Endothelial cell of umbilical vein (primary cell): Measurements from ENCODE around the gene HMG20A. TPM values are rescaled to one million over a fixed set of nuclear protein-coding genes. Genes with fewer than 3 reads are reported as not detected.

Source experiments
- BruUV-seq: library from RNA; stranded (reverse); fragments of 400-500 nt; replicated peaks from 2 replicates; lab custom pipeline; 2021; lab: Mats Ljungman, UMichigan
- CTCF ChIA-PET: fragments of 300-600, 350-600 bp; sonication (Branson Sonifier 250); formaldehyde crosslinking; loops from one replicate; lab custom pipeline; 2021; ENCODE audit warnings: antibody characterized with exemption, inconsistent platforms; lab: Charles Lee
- POLR2A ChIA-PET: fragments of 300-600, 350-600 bp; sonication (Branson Sonifier 250); formaldehyde crosslinking; loops from one replicate; lab custom pipeline; 2021; ENCODE audit warnings: antibody characterized with exemption, inconsistent platforms; lab: Charles Lee
- DNase-seq: peaks from one replicate; pipeline ENCODE4 v3.0.0-alpha.2; 2011; ENCODE audit warnings: low read depth, low spot score
- FAIRE-seq: peaks from 2 replicates; lab custom pipeline; 2011; peaks lifted over from hg19 to GRCh38; lab: Jason Lieb, UNC
- H2AFZ ChIP-seq: 2 replicates; pipeline ENCODE4 v1.6.0; 2012; ENCODE audit warnings: low read depth, low read length, control low read depth, inconsistent platforms
- H3K27ac ChIP-seq: 2 replicates; pipeline ENCODE4 v1.5.1; 2011; ENCODE audit warnings: low read depth, mild to moderate bottlenecking, control low read depth, low read length, moderate library complexity; ENCODE audit not compliant: insufficient read depth
- H3K27me3 ChIP-seq, 2 experiments: 2 replicates each; pipeline versions ENCODE4 v1.6.0 to v1.6.1; 2011; ENCODE audit warnings: low read length in 2 of 2, mixed read lengths in 1 of 2; ENCODE audit not compliant: control insufficient read depth in 2 of 2, insufficient read depth in 2 of 2
- H3K36me3 ChIP-seq, 2 experiments: 2 replicates in 1 of 2; 3 replicates in 1 of 2; pipeline ENCODE4 v1.5.1; 2011; ENCODE audit warnings: low read length in 2 of 2, mild to moderate bottlenecking in 1 of 2, moderate library complexity in 1 of 2; ENCODE audit not compliant: control insufficient read depth in 2 of 2, insufficient read depth in 2 of 2; ENCODE audit errors: extremely low read depth in 1 of 2
- H3K4me1 ChIP-seq: 3 replicates; pipeline ENCODE4 v1.5.1; 2011; ENCODE audit warnings: mild to moderate bottlenecking, low read length; ENCODE audit not compliant: control insufficient read depth, insufficient read depth; ENCODE audit errors: extremely low read depth
- H3K4me2 ChIP-seq: 2 replicates; pipeline ENCODE4 v1.6.1; 2011; ENCODE audit warnings: low read length, control low read depth, mixed read lengths; ENCODE audit not compliant: insufficient read depth
- H3K4me3 ChIP-seq, 3 experiments: fragments of 200-600 bp in 1 of 3; sonication (generic), shearing (Covaris generic) in 1 of 3; replicated peaks in 1 of 3; 2 replicates each; pipeline ENCODE4 v1.5.1; 2011 to 2016; ENCODE audit warnings: control low read depth in 3 of 3, low read length in 3 of 3, mild to moderate bottlenecking in 2 of 3, inconsistent platforms in 1 of 3, low read depth in 1 of 3, moderate library complexity in 1 of 3; ENCODE audit not compliant: insufficient read depth in 1 of 3
- H3K79me2 ChIP-seq: 2 replicates; pipeline ENCODE4 v1.6.0; 2012; ENCODE audit warnings: low read length, inconsistent platforms; ENCODE audit not compliant: control insufficient read depth, insufficient read depth
- H3K9ac ChIP-seq: replicated peaks from 2 replicates; pipeline ENCODE3; 2011; ENCODE audit warnings: low read length, control low read depth; ENCODE audit not compliant: insufficient read depth; ENCODE audit errors: extremely low read depth
- H3K9me1 ChIP-seq: replicated peaks from 3 replicates; pipeline ENCODE4 v1.6.0; 2011; ENCODE audit warnings: mild to moderate bottlenecking, low read length; ENCODE audit not compliant: control insufficient read depth, insufficient read depth; ENCODE audit errors: extremely low read depth
- H3K9me3 ChIP-seq: replicated peaks from 2 replicates; pipeline ENCODE4 v1.5.1; 2012; ENCODE audit warnings: low read length, inconsistent platforms; ENCODE audit not compliant: control insufficient read depth, insufficient read depth
- H4K20me1 ChIP-seq: replicated peaks from 2 replicates; pipeline ENCODE3; 2011; ENCODE audit warnings: mild to moderate bottlenecking, low read length; ENCODE audit not compliant: control insufficient read depth, insufficient read depth; ENCODE audit errors: extremely low read depth
- EZH2 ChIP-seq: IDR thresholded peaks from 2 replicates; pipeline ENCODE4 v1.6.1; 2012; ENCODE audit warnings: borderline replicate concordance, low read depth, mild to moderate bottlenecking, moderate library complexity, low read length, inconsistent platforms; ENCODE audit not compliant: severe bottlenecking
- FOS ChIP-seq: IDR thresholded peaks from 2 replicates; pipeline ENCODE4 v1.6.1; 2011; ENCODE audit warnings: mild to moderate bottlenecking, low read length, moderate library complexity, borderline replicate concordance; ENCODE audit not compliant: insufficient read depth
- JUN ChIP-seq: IDR thresholded peaks from 2 replicates; pipeline ENCODE4 v1.6.1; 2011; ENCODE audit warnings: borderline replicate concordance, low read depth; ENCODE audit not compliant: insufficient read length, insufficient read depth
- MAX ChIP-seq: IDR thresholded peaks from 2 replicates; pipeline ENCODE4 v1.6.1; 2011; ENCODE audit not compliant: insufficient read depth, insufficient read length
- MYC ChIP-seq: IDR thresholded peaks from one replicate; pipeline ENCODE4 v1.6.1; 2011; ENCODE audit warnings: mild to moderate bottlenecking, low read depth, low read length
- dilution Hi-C: fragments of 300-500 bp; cut with MboI; formaldehyde crosslinking; loops from one replicate; pipeline ENCODE4 v1.15.0; 2019; ENCODE audit warnings: low sequenced_read_pairs; ENCODE audit not compliant: extremely low pct_ligation_motif_present
- intact Hi-C: fragments of 100-400 bp; cut with micrococcal nuclease; formaldehyde crosslinking; loops from one replicate; pipeline ENCODE4 v1.10.0; 2022
- polyA plus RNA-seq, 4 experiments: library from polyadenylated mRNA; depleted of rRNA in 3 of 4; stranded (reverse) in 3 of 4; unstranded in 1 of 4; fragments of >200 nt; gene quantifications; 2 replicates each; pipeline versions ENCODE4 v1.2.1 to v1.2.3, GENCODE V29; 2011 to 2012; ENCODE audit warnings: missing spikeins in 1 of 4
- total RNA-seq: library from RNA; stranded (reverse); gene quantifications from 2 replicates; pipeline ENCODE4 v1.2.3, GENCODE V29; 2021

HMG20A gene
- total and polyA plus RNA-seq, 2 donors (not counting 3 experiments of a cell fraction or from before 2014, with no cell fraction given): 35.8 to 44.0 TPM

- POLR2A ChIA-PET: no interaction called here
- Histone ChIP-seq H3K4me1 (peaks cover 40% of the 10 kb centered on the region), H2AFZ (no peak overlapping the region), H3K9ac (no peak overlapping the region), H3K79me2 (peaks cover 85% of the 10 kb centered on the region), H3K9me3 (no peaks in the 10 kb centered on the region), H3K36me3 (no peaks in the 10 kb centered on the region), H4K20me1 (peaks cover 21% of the 10 kb centered on the region), H3K4me3 (no peak overlapping the region), H3K27me3 (no peaks in the 10 kb centered on the region), H3K27ac (no peak overlapping the region), H3K9me1 (no peaks in the 10 kb centered on the region), H3K4me2 (peak overlapping the region; percentile 39)
- FAIRE-seq (no peak), DNase-seq (no peak)
- dilution Hi-C loops (no loop called here), intact Hi-C loops (loop anchor here (5.0 kb wide), 1 partner anchor 50 kb away; no protein-coding TSS in a partner anchor)
- BruUV-seq: no TSS peak
- CTCF ChIA-PET: interaction anchor here (1.6 to 4.7 kb wide), 2 partner anchors 80 to 126 kb away, joined by 9 to 34 read pairs; no protein-coding TSS in a partner anchor
- TF ChIP-seq MAX (no peak), FOS (peak; percentile 28), EZH2 (no peak), MYC (no peak)
Measured at GRCh38 chr15:77416954-77417353, 3.7 kb upstream of the HMG20A start.

GRCh38 chr15:77417602-77418001 is 3.1 kb upstream of the HMG20A start:
- POLR2A ChIA-PET: no interaction called here
- Histone ChIP-seq H4K20me1 (peaks cover 18% of the 10 kb centered on the region), H3K9me1 (no peaks in the 10 kb centered on the region), H3K36me3 (no peaks in the 10 kb centered on the region), H2AFZ (no peak overlapping the region), H3K79me2 (peaks cover 81% of the 10 kb centered on the region), H3K9me3 (no peaks in the 10 kb centered on the region), H3K27ac (peak overlapping the region; percentile 93), H3K27me3 (no peaks in the 10 kb centered on the region), H3K4me2 (peak overlapping the region; percentile 98), H3K4me1 (peaks cover 43% of the 10 kb centered on the region), H3K9ac (peak overlapping the region; percentile 99), H3K4me3 (peak overlapping the region in 1 of 3 experiments; percentile 99)
- BruUV-seq: no TSS peak
- FAIRE-seq (no peak), DNase-seq (no peak)
- no peak for TF ChIP-seq JUN
- TF ChIP-seq FOS: no peak
- intact Hi-C loops (loop anchor here (1.0 to 5.0 kb wide), 2 partner anchors 50 to 298 kb away; no protein-coding TSS in a partner anchor), dilution Hi-C loops (no loop called here)
- CTCF ChIA-PET: interaction anchor here (4.7 kb wide), 1 partner anchor 79 kb away, joined by 34 read pairs; no protein-coding TSS in a partner anchor
